ENCODE data around the gene FAM50A.
"Not testable (repeated sequence)": the region's sequence is repeated elsewhere in the genome, so short reads cannot be mapped to it uniquely, and the experiment has no call there.

Gene FAM50A

DNA sequence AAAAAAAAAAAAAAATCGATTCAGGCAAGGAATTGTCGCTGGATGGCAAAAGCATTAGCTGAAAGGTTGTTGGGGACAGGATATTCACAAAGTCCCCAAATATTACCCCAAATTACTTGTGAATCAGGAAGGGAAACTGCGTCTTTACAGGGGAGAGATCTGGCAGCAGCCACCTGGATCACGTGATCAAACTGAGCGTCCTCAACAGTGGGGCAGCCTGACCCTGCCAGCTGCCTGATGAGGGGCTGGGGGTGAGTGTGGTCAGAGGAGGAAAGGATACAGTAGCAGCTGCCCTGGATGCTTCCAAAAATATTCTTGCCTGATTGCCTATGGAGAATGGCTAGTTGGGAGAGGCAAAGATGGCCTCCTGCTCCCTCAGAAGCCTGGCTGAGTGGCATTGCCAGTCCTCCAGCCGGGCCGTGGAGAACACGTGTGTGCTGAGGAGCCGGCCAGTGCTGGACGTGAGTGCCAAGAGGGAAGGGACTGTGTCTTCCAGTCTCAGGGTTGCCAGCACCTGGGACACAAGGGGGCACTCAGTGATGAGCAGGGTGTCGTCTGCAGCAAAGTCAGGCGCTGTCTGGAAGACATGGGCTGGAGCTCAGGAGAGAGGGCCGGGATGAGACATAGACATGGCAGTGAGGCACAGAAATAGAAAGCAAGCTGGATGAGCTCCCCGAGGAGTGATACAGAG is 38.1 kb downstream of the FAM50A start:
- no peak for DNase-seq (ENCODE audit: low read depth in 2 of 2, low spot score in 1 of 2)

DNA sequence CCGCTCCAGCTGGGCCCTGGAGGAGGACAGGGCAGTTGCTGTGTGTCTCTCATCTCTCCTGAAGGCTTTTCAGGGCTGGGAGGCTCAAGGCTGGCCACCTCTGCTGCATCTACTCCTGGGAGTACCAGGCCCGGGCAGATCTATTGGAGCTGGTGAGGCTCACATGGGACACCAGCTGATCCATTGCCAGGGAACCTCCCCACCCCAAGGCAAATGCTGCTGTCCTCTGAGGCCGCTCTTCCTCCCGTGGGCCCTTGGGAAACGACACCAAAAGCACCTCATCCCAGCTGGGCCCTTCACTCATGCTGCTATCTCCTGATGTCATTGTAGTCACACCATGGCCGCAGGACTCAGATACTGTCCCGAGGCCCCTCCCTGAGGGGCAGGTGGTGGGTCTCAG is 38.8 kb downstream of the FAM50A start:
- no peak for DNase-seq (ENCODE audit: low read depth in 2 of 2, low spot score in 1 of 2)

DNA sequence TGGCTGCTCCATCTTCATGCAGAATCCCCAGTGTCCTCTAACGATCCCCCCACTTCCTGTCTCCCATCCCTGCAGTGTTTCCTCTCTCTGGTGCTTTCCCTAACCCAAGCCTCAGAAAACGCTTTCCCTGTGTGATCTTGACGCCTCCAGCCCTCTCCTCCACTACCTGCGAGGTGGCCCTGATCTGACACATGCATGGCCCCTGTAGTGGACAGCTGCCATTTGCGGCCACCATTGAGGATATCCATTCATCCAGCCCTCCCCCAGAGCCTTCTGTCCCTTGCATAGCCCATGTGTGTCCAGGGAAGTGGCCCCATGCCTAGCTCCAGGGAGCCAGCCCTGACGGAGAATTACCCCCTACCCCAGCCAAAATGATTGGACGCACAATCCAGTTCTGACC is 39.4 kb downstream of the FAM50A start:
- no peak for DNase-seq (ENCODE audit: low read depth in 2 of 2, low spot score in 1 of 2)

DNA sequence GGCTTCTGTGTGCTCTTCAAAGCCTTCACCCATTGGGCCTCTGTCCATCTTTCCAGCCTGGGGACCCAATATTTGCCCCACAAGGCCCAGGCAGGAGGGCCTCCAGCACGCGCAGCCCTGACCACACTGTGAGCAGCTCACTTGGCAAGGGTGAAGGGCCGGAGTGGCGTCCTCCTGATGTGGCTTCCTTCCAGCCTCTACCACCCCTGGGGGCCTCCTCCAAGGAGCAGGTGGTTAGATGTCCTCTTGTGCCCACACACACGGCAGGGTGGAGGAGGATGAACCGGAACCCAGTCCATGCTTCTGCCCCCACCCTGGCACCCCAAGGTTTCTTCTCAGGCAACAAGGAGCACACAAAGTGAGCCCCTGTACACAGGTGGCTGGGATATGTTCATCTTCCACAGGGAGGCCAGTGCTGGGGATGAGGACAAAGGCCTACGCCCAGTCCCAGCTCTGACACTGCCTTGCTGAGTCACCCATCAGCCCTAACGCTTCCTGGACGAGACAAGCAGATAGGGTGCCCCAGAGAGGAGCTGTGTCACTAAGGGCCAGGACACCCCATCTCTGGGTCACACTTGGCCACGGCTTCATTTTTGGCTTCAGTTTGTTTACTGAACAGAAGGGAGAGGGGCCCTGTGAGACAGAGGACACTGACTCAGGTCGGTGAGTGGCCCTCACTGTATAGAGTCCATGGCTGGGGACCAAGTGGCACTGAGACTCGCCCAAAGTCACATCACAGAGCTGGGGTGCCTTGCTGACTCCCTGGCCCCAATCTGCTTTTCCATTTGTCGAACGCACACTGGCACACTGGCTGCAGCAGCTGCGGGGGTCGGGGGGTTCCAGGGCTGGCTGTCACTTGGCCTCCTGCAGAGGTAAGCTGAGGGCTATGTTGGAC is 40.6 kb downstream of the FAM50A start:
- no peak for DNase-seq (ENCODE audit: low read depth in 2 of 2, low spot score in 1 of 2)

DNA sequence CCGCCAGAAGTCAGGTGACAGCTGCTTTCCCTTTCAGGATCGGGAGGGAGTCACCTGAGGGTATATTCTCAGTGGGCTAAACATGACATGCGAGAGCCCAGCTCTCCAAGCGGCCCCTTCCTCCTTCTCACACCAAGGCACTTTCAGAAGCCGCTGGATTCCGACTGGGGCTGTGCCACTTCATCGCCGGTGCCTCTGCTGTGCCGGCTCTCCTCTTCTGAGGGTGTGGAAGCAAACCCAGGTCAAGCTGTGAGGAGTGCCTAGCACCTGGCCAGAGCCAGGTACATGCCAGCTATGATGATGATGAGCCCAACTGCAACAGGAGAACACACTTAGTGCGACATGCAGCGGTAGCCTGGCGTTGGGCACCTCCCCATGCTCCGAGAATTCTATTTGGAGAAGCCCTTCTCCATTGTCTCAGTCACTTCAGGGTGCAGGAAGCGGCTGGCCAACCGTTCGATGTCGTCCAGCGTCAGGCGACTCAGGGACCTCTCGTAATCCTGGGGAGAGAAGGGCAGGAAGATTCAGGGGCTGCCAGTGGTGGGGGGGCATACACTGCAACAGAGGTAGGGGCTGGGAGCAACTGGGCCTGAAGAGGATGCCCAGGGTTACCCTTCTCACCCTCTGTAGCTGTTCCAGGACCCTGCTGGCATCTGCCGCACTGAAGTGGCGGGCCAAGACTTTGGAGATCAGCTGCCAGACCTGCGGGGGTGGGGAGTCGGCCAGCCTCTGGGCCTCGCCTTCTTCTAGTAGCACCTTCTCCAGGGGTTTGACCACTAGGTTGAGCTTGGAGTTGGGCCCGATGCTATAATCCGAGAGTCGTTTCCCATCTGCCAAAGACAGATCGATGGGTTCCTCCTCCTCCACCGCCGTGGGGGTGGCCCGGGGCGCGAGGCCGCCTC is 41.5 kb downstream of the FAM50A start:
- DNase-seq (ENCODE audit: low read depth in 2 of 2, low spot score in 1 of 2), result no peak

DNA sequence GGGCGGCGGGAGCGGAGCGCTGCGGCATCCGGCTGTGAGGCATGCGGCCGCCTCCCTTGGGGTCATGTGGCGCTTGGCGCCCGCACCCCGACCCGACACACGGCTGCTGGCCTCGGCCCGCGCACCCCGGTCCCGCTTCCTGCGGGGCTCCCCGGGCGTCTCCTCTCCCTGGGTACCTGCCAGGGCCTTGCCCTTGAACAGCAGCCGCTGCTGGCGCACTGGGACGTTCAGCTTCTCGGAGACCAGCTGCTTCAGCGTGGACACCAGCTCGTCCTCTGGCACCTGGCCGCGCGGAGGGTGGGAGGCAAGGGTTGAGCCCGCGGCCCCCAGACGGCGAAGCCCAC is 42.1 kb downstream of the FAM50A start:
- no peak for DNase-seq (ENCODE audit: low read depth in 2 of 2, low spot score in 1 of 2)

DNA sequence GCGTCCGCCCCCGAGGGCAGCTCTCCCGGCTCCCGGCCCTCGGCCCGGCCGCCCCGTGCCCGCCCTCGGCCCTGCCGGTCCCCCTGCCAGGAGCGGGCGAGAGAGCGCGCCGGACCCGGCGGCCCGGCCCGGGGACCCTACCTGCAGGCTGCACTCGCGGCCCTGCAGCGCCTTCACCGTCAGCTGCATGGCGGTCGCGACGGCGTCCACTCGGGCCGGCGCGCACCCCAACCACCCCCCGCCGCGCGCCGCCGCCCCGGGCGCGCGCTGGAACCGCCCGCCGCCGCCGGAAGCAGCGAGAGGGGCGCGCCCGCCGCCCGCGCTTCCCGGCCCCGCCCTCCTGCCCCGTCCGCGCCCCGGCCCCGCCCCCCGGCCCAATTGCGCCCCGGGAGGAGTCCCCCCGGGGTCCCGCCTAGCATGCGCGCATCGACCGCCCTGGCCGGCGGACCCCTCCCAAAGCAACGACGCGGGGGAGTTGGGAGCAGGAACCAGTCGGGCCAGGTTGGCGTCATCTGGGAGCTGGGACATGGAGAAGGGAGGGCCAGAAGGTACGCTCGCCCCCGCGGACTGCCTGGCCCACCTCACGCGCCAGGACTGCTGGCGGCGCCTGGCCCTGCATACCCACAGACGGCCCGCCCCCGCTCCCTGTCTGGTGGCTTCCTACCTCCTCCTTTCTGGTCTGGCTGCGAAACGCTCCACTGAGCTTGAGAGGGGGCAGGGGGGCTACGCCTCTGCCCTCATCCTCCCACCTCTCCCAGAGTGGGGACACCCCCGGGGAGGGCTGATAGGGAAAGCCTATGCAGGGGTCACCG is 42.7 kb downstream of the FAM50A start, which contains the start of gene UBL4A:
TSS of gene UBL4A (minus strand) at position 220 of the 812 bp plus-strand sequence. CDS start at position 189, 31 bp downstream.
- DNase-seq (ENCODE audit: low read depth in 2 of 2, low spot score in 1 of 2), result peak in 1 of 2 donors; percentile 43

DNA sequence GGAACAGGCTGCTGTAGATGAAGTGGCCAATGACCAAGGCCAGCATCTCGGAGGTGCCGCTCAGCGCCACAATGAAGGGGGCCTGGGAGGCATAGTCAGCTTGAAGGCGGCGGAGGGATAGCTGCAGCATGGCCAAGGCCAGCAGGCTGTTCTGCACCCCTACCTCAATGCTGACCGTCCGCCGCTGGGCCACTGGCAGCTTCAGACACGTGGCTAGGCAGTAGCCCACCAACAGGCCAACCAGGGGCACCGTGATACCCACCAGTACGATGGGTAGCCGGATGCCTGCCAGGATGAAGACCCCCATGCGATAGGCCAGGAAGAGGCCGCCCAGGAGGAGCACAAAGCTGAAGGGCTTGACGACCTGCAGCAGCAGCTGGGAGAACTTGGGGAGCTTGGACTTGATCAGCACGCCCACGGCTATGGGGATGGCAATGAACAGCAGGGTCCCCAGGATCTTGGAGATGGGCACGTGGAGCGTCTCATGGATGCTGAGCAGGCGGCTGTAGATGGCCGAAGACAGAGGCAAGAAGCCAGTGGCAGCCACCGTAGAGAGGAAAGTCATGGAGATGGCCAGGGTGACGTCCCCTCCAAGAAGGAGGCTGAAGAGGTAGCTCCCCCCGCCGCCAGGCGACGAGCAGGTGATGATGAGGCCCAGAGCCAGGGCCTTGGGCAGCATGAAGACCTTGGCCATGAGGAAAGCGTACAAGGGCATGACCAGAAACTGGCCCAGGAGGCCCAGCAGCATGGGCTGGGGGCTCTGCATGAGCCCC is 43.8 kb downstream of the FAM50A start:
- no peak for DNase-seq (ENCODE audit: low read depth in 2 of 2, low spot score in 1 of 2)

DNA sequence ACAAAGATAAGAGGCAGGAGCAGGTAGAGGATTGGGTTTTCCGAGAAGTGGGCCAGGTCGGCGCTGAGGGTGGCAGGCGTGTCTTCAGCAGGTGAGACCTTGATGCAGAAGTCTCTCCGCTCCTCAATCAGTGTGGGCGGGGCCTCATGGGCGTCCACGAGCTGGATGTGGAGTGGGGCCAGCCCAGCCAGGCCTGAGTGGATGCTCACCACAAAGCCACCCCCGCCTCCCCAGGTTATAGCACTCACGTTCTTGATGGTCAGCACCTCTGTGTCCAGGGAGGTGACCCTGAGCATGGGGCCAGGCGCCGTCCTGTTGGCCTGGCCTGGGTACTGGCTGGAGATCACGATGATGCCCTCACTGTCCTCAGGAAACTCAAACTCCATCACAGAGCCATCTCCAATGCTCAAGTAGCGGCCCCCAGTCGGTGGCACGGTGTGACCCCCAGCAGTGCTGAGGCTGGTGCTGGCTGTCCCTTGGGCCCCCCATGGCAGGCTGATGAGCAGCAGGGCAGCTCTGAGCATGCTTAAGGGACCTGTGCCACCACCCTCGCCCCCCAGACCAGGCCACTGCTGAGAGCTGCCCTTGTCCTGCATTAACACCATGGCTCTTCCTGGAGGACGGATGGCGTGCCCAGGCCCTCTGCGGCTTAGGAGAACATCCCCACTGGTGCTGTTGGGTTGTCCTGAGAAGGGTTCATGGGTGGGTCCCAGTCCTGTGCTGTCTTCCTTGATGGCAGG is 44.6 kb downstream of the FAM50A start:
- no peak for DNase-seq (ENCODE audit: low read depth in 2 of 2, low spot score in 1 of 2)

DNA sequence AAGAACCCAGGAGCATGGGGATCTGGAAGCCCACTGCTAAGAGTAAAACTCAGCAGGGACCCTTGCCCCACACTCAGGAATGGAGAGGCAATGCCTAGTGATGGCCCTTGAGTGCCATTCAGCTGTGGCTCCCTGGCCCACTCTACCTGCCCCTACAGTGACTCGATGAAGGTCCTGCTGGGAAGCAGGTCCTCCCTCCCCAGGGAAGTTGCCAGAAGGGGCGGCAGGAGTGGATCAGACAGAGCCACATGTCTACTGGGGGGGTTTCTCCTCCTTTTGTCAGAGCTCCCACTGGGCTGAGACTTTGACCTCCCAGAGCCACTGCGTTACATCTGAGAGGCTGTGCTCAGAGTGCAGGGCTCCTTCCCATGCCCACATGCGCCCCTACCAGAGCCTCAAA is 45.2 kb downstream of the FAM50A start:
- DNase-seq (ENCODE audit: low read depth in 2 of 2, low spot score in 1 of 2), result no peak

DNA sequence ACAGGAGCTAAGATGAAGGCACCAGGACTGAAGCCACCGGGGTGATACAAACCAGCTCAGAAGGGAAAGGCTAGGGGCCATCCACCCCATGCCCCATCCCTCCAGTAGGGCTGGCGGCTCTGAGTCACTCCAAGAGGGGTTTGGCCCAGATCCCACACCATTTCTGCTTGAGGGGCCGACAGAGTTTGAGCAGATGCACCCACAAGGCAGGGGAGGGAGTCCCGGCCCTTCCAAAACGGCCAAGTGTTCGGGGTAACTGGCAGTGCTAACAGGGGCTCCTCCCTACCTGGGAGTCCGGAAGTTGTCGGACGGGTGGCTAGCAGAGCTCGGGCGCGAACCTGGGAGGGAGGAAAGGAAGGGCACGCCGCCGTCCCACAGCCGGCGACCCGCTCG is 46.1 kb downstream of the FAM50A start:
- no peak for DNase-seq (ENCODE audit: low read depth in 2 of 2, low spot score in 1 of 2)

DNA sequence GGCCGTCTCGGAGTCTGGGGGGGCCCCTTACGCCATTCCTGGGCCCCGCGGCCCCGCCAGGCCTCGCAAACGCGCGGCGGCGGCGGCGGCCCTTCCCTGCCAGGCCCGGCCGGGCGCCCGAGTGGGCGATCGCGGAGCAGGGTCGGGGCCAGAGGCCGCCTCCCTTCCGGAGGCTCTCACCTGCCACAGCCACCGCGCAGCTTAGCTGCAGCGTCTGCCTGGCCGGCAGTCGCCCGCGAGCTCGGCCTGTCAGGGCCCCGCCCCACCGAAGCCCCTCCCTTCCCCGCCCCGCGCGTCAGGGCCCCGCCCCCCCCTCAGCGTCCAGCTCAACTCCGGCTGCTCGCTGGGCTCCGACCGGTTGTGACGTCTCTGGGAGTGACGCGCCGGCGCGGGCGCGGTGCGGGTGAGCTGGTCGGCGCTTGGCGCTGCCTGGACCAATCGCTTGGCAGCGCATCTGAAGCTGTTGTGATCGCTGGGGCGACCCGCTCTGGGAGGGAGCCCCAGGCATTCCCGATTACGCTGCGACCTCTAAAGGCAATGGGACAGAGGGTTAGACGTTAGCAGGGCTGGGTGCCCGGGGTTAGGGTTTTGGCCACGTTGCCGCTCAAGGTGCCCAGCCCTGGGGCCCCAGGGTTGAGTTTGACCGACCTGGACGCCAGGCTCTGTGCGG is 46.6 kb downstream of the FAM50A start, which contains the start of gene SLC10A3:
TSS of gene SLC10A3 (minus strand) at position 216 of the 670 bp plus-strand sequence. CDS start 1,689 bp downstream, outside the sequence.
- DNase-seq (ENCODE audit: low read depth in 2 of 2, low spot score in 1 of 2), result peak; percentile 60 to 78

DNA sequence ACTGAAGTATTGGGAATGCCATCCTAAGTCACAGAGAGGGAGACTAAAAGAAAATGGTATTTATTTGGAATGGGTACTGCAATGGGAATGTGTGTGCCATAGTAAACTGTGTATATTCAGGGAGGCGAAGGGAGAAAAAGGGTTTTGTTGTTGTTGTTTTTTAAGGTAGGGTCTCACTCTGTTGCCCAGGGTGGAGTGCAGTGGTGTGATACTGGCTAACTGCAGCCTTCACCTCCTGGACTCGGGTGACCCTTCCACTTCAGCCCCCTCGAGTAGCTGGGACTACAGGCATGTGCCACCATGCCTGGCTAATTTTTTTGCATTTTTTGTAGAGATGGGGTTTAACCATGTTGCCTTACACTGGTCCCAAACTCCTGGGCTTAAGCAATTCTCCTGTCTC is 50.8 kb downstream of the FAM50A start:
- no peak for DNase-seq (ENCODE audit: low read depth in 2 of 2, low spot score in 1 of 2)

DNA sequence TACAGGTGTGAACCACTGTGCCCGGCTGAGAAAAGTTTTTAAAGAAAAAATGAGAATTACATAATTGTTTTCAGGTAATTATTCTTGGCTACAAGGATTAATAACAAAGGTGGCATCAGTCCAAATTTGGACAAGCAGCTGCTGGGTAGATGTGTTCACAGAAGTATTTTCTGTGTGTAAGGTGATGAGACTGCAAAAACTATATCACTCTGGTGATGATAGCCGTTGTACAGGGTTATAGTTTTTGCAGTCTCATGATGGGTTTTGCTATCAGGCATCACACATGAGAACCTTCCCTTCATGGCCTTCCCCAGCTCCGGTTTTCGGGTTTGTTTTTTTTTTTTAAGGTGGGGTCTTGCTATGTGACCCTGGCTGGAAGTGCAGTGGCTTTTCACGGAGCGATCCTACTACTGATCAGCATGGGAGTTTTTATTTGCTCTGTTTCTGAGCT is 51.6 kb downstream of the FAM50A start:
- DNase-seq (ENCODE audit: low read depth in 2 of 2, low spot score in 1 of 2), result no peak

DNA sequence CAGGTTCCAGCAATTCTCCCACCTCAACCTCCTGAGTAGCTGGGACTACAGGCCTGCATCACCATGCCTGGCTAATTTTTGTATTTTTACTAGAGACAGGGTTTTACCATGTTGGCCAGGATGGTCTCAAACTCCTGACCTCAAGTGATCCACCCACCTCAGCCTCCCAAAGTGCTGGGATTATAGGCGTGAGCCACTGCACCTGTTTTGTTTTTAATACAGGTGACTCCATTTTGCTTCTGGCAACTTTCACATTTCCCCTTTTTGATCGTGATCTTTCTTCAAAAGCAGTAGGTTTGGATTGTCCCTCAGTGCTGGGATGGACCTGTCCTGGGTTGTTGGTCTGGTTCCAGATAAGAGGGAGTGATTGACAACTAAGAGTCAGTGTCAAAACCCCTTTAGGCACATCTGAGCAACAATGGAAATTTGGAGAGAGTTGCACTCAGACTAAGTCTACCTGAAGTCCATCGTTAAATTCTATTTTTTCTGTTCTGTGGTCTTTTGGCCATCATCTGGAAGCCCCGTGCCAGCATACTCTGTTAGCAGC is 52.7 kb downstream of the FAM50A start:
- DNase-seq (ENCODE audit: low read depth in 2 of 2, low spot score in 1 of 2), result not testable (repeated sequence)
